Measurements from ENCODE around the gene MYO3A. TPM values are rescaled to one million over a fixed set of nuclear protein-coding genes. Genes with fewer than 3 reads are reported as not detected.

MYO3A gene
- total and polyA plus RNA-seq, 12 donors = 0.14 to 1.3 (median 0.50) TPM; not detected in 8

- Histone ChIP-seq H3K9me3 (replicated peaks in 1 of 3) (no peaks in the 10 kb centered on the region), H3K36me3 (replicated peaks in 1 of 2) (no peaks in the 10 kb centered on the region), H3K4me3 (no peak overlapping the region), H3K4me1 (replicated peaks in 1 of 2) (peaks cover 0 to 5% of the 10 kb centered on the region in 2 donors), H3K27me3 (peaks cover 68% of the 10 kb centered on the region), H3K27ac (no peak overlapping the region)
- TF ChIP-seq CTCF (IDR thresholded peaks at IDR 0.05) = no peak
- no peak for TF ChIP-seq POLR2A (IDR thresholded peaks at IDR 0.05)
- 11 to 19% (median 15%) methylated on average over 7 of the region's 7 CpGs for WGBS, 4 donors
- intact Hi-C loops (cut with DNase I) = no loop called here
- DNase-seq = no peak
These were observed 280.0 kb downstream of the MYO3A start for GRCh38 chr10:26214004-26214403.

GRCh38 chr10:26214551-26215395 lies 280.7 kb downstream of the MYO3A start:
- DNase-seq = no peak
- intact Hi-C loops (cut with DNase I) = no loop called here
- TF ChIP-seq POLR2A (IDR thresholded peaks at IDR 0.05) (no peak), CTCF (IDR thresholded peaks at IDR 0.05) (no peak)
- H3K9me3 ChIP-seq (replicated peaks in 1 of 3) = no peaks in the 10 kb centered on the region
- peaks cover 0 to 5% of the 10 kb centered on the region in 2 donors for H3K4me1 ChIP-seq (replicated peaks in 1 of 2)
- no peaks in the 10 kb centered on the region for H3K36me3 ChIP-seq (replicated peaks in 1 of 2)
- 9 to 14% (median 10%) methylated on average over 27 to 34 of the region's 34 CpGs for WGBS, 4 donors
- H3K27me3 ChIP-seq = peaks cover 76% of the 10 kb centered on the region
- no peak overlapping the region for H3K27ac ChIP-seq
- no peak overlapping the region for H3K4me3 ChIP-seq

GRCh38 chr10:26215396-26215934 lies 281.4 kb downstream of the MYO3A start:
- H3K4me3 ChIP-seq = no peak overlapping the region
- no peak for TF ChIP-seq CTCF (IDR thresholded peaks at IDR 0.05)
- TF ChIP-seq POLR2A (IDR thresholded peaks at IDR 0.05) = no peak
- H3K27me3 ChIP-seq = peaks cover 83% of the 10 kb centered on the region
- no peak overlapping the region for H3K27ac ChIP-seq
- WGBS, 4 donors = 1 to 2% (median 2%) methylated on average over 31 of the region's 31 CpGs
- no peaks in the 10 kb centered on the region for H3K36me3 ChIP-seq (replicated peaks in 1 of 2)
- intact Hi-C loops (cut with DNase I) = no loop called here
- DNase-seq = no peak
- H3K9me3 ChIP-seq (replicated peaks in 1 of 3) = no peaks in the 10 kb centered on the region
- peaks cover 0 to 5% of the 10 kb centered on the region in 2 donors for H3K4me1 ChIP-seq (replicated peaks in 1 of 2)

- Histone ChIP-seq H3K36me3 (replicated peaks in 1 of 2) (no peaks in the 10 kb centered on the region), H3K27ac (no peak overlapping the region), H3K9me3 (replicated peaks in 1 of 3) (no peaks in the 10 kb centered on the region), H3K4me3 (no peak overlapping the region), H3K4me1 (replicated peaks in 1 of 2) (peaks cover 0 to 5% of the 10 kb centered on the region in 2 donors), H3K27me3 (peaks cover 89% of the 10 kb centered on the region)
- intact Hi-C loops (cut with DNase I) = no loop called here
- DNase-seq = peak in 1 of 7 donors; percentile 18
- 1 to 4% (median 1%) methylated on average over 27 to 57 of the region's 57 CpGs for WGBS, 4 donors
- TF ChIP-seq CTCF (IDR thresholded peaks at IDR 0.05) (no peak), POLR2A (IDR thresholded peaks at IDR 0.05) (no peak)
These were observed 282.0 kb downstream of the MYO3A start for GRCh38 chr10:26215935-26216584.
